ENCODE results near the gene UHRF1.

DNA sequence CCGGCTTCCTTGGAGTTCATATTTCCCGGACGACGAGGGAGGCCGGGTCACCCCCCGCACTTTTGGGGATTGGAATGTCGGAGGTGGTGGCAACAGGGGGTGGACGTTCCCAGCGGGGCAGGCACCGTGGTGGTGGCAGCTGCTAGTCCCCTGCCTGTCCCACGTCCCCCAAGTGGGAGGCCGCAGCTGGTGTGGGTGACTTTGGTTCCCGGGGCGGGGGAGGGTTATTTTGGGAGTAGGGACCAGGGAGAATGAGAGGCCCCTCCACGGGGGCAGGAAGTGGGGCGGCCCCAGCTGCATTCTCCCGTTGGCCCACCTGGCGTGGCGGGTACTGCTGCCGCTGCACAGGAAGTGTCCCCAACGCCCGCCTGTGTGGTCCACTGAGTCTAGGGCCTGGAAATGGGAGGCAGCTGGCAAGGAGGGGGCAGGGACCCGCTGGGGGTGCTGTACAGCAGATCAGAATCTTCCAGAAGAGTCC, 30.8 kb upstream of the UHRF1 start:
- TF ChIP-seq, protein P1, sequence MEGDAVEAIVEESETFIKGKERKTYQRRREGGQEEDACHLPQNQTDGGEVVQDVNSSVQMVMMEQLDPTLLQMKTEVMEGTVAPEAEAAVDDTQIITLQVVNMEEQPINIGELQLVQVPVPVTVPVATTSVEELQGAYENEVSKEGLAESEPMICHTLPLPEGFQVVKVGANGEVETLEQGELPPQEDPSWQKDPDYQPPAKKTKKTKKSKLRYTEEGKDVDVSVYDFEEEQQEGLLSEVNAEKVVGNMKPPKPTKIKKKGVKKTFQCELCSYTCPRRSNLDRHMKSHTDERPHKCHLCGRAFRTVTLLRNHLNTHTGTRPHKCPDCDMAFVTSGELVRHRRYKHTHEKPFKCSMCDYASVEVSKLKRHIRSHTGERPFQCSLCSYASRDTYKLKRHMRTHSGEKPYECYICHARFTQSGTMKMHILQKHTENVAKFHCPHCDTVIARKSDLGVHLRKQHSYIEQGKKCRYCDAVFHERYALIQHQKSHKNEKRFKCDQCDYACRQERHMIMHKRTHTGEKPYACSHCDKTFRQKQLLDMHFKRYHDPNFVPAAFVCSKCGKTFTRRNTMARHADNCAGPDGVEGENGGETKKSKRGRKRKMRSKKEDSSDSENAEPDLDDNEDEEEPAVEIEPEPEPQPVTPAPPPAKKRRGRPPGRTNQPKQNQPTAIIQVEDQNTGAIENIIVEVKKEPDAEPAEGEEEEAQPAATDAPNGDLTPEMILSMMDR (IDR thresholded peaks at IDR 0.05): no peak
- no peak for TF ChIP-seq POLR2A (IDR thresholded peaks at IDR 0.05)
